Spleen (tissue), 11 donors: ENCODE results near the gene KLHL14. TPM values are rescaled to one million over a fixed set of nuclear protein-coding genes. Genes with fewer than 3 reads are reported as not detected.
"Not testable (repeated sequence)": the region's sequence is repeated elsewhere in the genome, so short reads cannot be mapped to it uniquely, and the experiment has no call there.

Experiments
- DNase-seq: peaks from one replicate; pipeline ENCODE4 v3.0.0-alpha.2; 2020
- H3K27ac ChIP-seq, 8 donors: fragments of 200-600 bp; sonication (generic) in 7 of 8; 1 replicate in 4 of 8; 2 replicates in 4 of 8; pipeline versions ENCODE4 v1.5.0 to v1.8.0; 2016 to 2021; ENCODE audit warnings: inconsistent platforms in 4 of 8, mild to moderate bottlenecking in 4 of 8, moderate library complexity in 1 of 8
- H3K27me3 ChIP-seq, 7 donors: fragments of 200-600 bp; sonication (generic) in 6 of 7; replicated peaks in 1 of 7; 1 replicate in 4 of 7; 2 replicates in 3 of 7; pipeline versions ENCODE4 v1.5.0 to v1.8.0; 2016 to 2021; ENCODE audit warnings: inconsistent platforms in 3 of 7, mild to moderate bottlenecking in 1 of 7
- H3K36me3 ChIP-seq, 6 donors: fragments of 200-600 bp; sonication (generic) in 5 of 6; 1 replicate in 4 of 6; 2 replicates in 2 of 6; pipeline versions ENCODE4 v1.5.0 to v1.8.0; 2016 to 2021; ENCODE audit warnings: inconsistent platforms in 2 of 6
- H3K4me1 ChIP-seq, 6 donors: fragments of 200-600 bp; sonication (generic) in 5 of 6; 1 replicate in 3 of 6; 2 replicates in 3 of 6; pipeline versions ENCODE4 v1.5.0 to v1.8.0; 2016 to 2021; ENCODE audit warnings: inconsistent platforms in 3 of 6
- H3K4me3 ChIP-seq, 8 donors: fragments of 200-600 bp; sonication (generic) in 7 of 8; 1 replicate in 4 of 8; 2 replicates in 4 of 8; pipeline versions ENCODE4 v1.5.0 to v1.8.0; 2016 to 2021; ENCODE audit warnings: inconsistent platforms in 4 of 8, mild to moderate bottlenecking in 4 of 8, moderate library complexity in 2 of 8
- H3K9me3 ChIP-seq, 8 donors: fragments of 200-600 bp; sonication (generic) in 7 of 8; 1 replicate in 4 of 8; 2 replicates in 4 of 8; pipeline versions ENCODE4 v1.5.0 to v1.8.0; 2016 to 2021; ENCODE audit warnings: inconsistent platforms in 4 of 8
- POLR2A ChIP-seq, 3 donors: fragments of 450-650 bp; IDR thresholded peaks; one replicate each; pipeline ENCODE4 v1.5.1; 2017; ENCODE audit warnings: antibody characterized with exemption in 3 of 3, mild to moderate bottlenecking in 1 of 3
- POLR2AphosphoS5 ChIP-seq, 3 donors: sonication (generic); formaldehyde crosslinking; IDR thresholded peaks; one replicate each; pipeline ENCODE4 v1.5.1; 2017; ENCODE audit warnings: antibody characterized with exemption in 3 of 3
- WGBS, 5 donors: extraction: QIAGEN DNeasy Blood & Tissue Kit in 3 of 5; methylation state at CpG; one replicate each; pipeline versions ENCODE4 v1.1.5 to v1.1.7; 2013 to 2018; 5-methylcytosine and 5-hydroxymethylcytosine counted together
- intact Hi-C: fragments of 100-400 bp; cut with DNase I; formaldehyde crosslinking; loops from one replicate; pipeline ENCODE4 v1.15.0; 2023; ENCODE audit warnings: low total_unique reads
- polyA plus RNA-seq, 3 donors: library from polyadenylated mRNA; stranded (reverse); fragments of 200-250 nt; gene quantifications; one replicate each; pipeline ENCODE4 v1.2.1, GENCODE V29; 2013
- total RNA-seq, 7 donors: library from RNA; depleted of rRNA in 3 of 7; stranded (reverse); fragments of >200 nt in 3 of 7; fragmentation: NEBNext Ultra II Directional in 4 of 7; extraction: Animal tissue kit (Norgen Biotek cat#: 25700) in 4 of 7; gene quantifications; one replicate each; pipeline versions ENCODE4 v1.1.0 to v1.2.1, GENCODE V29; 2016 to 2021
- TF ChIP-seq, protein P1 (sequence below), 11 experiments: fragments of 200-600 bp in 7 of 11; fragments of 450-650 bp in 4 of 11; sonication (generic) in 4 of 11; IDR thresholded peaks in 8 of 11; conservative IDR thresholded peaks in 3 of 11; 1 replicate in 7 of 11; 2 replicates in 4 of 11; pipeline versions ENCODE4 v1.4.0 to v1.8.0; 2016 to 2021; ENCODE audit warnings: antibody characterized with exemption in 11 of 11, inconsistent platforms in 4 of 11, mild to moderate bottlenecking in 1 of 11
- donor health status: healthy with polysubstance abuse.
- donor health status: DM: no; HTN: no; CAD: no; lungs with moderate emphysema.
- donor health status: DM: no; HTN: no; CAD: no.
- donor health status: Bipolar disorder and iron deficiency.
- donor health status: healthy.
- donor health status: DM: no; HTN: no; CAD: no.
- donor health status: DM: yes; HTN: yes; CAD: no.

Gene KLHL14
- total and polyA plus RNA-seq, 10 donors, result 9.4 to 41.4 (median 17.5) TPM

DNA sequence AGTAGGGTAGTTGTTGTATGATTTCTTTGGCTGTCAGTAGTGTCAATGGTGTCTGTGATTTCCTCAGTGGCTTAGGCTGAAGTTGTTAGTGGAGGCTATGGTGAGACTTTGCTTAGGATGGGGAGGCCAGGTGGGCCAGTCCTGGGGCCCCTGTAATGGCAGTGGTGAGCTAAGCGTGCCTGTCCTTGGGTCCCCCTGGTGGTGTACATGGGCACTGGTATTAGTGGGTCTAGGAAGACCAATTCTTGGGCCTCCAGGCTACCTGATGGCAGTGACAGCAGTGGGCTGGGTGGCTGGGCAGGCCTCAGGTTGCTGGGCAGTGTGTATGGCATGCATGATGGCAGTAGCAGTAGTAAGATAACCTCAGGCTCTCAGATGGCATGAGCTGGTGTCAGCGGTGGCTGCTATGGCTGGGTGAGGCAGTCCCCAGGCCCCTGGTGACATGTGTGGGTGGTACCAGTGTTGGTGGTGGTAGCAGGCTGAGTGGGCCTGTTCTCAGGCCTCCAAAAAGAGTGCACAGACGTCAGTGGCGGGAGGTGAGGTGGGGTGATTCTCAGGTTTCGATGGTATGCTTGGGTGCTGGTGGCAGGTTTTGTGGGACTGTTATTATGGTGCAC is 103.2 kb downstream of the KLHL14 start:
- DNase-seq, result no peak
- no peaks in the 10 kb centered on the region for H3K4me1 ChIP-seq
- no peaks in the 10 kb centered on the region for H3K9me3 ChIP-seq
- no peak overlapping the region for H3K4me3 ChIP-seq
- H3K27ac ChIP-seq, result no peak overlapping the region
- H3K36me3 ChIP-seq, result peaks cover 0 to 17% (median 10%) of the 10 kb centered on the region in 6 donors
- TF ChIP-seq POLR2AphosphoS5 (IDR thresholded peaks at IDR 0.05) (no peak), POLR2A (IDR thresholded peaks at IDR 0.05) (no peak)
- TF ChIP-seq, protein P1, sequence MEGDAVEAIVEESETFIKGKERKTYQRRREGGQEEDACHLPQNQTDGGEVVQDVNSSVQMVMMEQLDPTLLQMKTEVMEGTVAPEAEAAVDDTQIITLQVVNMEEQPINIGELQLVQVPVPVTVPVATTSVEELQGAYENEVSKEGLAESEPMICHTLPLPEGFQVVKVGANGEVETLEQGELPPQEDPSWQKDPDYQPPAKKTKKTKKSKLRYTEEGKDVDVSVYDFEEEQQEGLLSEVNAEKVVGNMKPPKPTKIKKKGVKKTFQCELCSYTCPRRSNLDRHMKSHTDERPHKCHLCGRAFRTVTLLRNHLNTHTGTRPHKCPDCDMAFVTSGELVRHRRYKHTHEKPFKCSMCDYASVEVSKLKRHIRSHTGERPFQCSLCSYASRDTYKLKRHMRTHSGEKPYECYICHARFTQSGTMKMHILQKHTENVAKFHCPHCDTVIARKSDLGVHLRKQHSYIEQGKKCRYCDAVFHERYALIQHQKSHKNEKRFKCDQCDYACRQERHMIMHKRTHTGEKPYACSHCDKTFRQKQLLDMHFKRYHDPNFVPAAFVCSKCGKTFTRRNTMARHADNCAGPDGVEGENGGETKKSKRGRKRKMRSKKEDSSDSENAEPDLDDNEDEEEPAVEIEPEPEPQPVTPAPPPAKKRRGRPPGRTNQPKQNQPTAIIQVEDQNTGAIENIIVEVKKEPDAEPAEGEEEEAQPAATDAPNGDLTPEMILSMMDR (IDR thresholded peaks at IDR 0.05 in 8 of 11, conservative IDR thresholded peaks at IDR 0.05 in 3 of 11), result no peak
- 71 to 89% (median 77%) methylated on average over 5 of the region's 5 CpGs for WGBS, 5 donors
- no peaks in the 10 kb centered on the region for H3K27me3 ChIP-seq
- intact Hi-C loops, result no loop called here

DNA sequence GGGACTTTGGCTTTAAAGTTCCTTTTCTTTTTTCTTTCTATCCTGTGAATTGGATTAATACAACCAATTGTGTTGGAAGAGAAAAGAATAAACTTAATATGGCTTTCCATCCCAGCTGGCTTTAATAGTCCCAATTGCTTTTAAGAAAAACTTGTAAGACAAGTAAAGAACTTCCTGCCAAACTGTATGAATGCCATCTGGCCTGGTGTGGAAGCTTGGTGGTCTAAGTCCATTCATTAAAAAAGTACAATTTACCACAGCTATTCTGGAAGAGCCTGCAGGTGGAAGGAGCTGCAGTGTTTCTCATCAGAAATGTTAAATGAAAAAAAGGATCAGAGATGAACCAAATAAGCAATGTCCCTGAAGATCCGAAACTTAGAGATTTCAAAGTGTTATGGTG is 103.9 kb downstream of the KLHL14 start:
- TF ChIP-seq, protein P1 (IDR thresholded peaks at IDR 0.05 in 8 of 11, conservative IDR thresholded peaks at IDR 0.05 in 3 of 11), result no peak
- TF ChIP-seq POLR2AphosphoS5 (IDR thresholded peaks at IDR 0.05), result no peak
- no peak for TF ChIP-seq POLR2A (IDR thresholded peaks at IDR 0.05)
- Histone ChIP-seq H3K9me3 (no peaks in the 10 kb centered on the region), H3K4me3 (no peak overlapping the region), H3K36me3 (peaks cover 0 to 11% (median 7%) of the 10 kb centered on the region in 6 donors), H3K4me1 (no peaks in the 10 kb centered on the region), H3K27ac (no peak overlapping the region), H3K27me3 (no peaks in the 10 kb centered on the region)
- 82 to 97% (median 91%) methylated on average over 1 of the region's 1 CpG for WGBS, 5 donors
- intact Hi-C loops, result no loop called here
- no peak for DNase-seq

DNA sequence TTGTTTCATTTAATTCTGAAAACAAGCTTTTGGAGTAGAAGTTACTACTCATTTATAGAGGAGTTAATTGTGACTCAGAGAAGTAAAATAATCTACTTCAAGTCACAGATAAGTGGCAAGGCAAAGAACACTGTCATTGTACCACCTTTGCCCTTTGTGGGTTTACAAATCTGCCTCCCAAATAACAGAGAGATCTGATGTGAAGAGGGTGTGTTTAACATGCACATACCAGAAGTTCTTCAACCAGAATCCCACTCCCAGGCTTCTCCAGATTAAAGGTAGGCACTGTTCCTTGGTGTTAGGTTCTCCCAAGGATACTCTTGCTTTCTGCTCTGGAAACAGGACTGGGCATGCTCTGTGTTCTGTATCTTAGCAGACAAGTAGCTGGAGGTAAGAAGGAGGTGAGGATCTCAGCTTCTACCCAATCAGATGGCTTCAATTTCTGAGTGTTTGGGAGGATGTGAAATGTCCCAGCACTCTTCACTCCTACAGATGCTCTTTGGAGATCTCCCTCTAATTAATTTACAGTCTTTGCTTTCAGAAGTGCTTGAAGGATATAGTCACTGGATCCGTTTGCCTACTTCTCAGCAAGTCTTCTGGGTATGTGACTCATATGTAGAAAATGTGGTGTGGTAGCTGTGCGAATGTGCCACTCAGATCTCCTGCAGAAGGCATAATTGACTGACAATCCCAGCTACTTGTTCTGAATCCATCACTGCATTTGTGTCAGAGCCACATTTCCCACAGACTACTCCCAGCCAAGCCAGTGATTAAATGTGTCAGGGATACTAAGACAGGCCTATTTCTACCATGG is 111.1 kb downstream of the KLHL14 start:
- Histone ChIP-seq H3K36me3 (no peaks in the 10 kb centered on the region), H3K4me3 (no peak overlapping the region), H3K4me1 (no peaks in the 10 kb centered on the region), H3K27ac (no peak overlapping the region), H3K27me3 (no peaks in the 10 kb centered on the region), H3K9me3 (peaks cover 0 to 6% (median 0%) of the 10 kb centered on the region in 8 donors)
- intact Hi-C loops, result no loop called here
- TF ChIP-seq, protein P1 (IDR thresholded peaks at IDR 0.05 in 8 of 11, conservative IDR thresholded peaks at IDR 0.05 in 3 of 11), result no peak
- no peak for TF ChIP-seq POLR2AphosphoS5 (IDR thresholded peaks at IDR 0.05)
- TF ChIP-seq POLR2A (IDR thresholded peaks at IDR 0.05), result no peak
- DNase-seq, result no peak
- WGBS, 5 donors, result 42 to 66% (median 52%) methylated on average over 2 of the region's 2 CpGs

DNA sequence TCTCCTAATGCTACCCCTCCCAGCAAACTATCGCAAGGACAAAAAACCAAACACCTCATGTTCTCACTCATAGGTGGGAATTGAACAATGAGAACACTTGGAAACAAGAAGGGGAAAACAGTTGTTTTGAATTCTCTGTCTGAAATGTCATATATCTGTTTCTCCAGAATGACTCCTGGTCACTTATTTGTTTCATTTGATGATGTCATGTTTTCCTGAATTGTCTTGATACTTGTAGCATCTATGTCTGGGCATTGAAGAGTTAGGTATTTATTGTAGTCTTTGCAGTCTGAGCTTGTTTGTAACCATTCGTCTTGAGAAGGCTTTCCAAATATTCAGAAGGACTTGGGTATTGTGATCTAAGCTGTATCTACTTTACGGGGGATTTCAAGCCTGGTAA is 118.3 kb downstream of the KLHL14 start:
- H3K36me3 ChIP-seq, H3K4me3 ChIP-seq, intact Hi-C loops, DNase-seq, H3K27me3 ChIP-seq, H3K9me3 ChIP-seq, H3K4me1 ChIP-seq, H3K27ac ChIP-seq: not testable (repeated sequence)
- WGBS, 5 donors, result 85 to 94% (median 87%) methylated on average over 3 of the region's 3 CpGs

DNA sequence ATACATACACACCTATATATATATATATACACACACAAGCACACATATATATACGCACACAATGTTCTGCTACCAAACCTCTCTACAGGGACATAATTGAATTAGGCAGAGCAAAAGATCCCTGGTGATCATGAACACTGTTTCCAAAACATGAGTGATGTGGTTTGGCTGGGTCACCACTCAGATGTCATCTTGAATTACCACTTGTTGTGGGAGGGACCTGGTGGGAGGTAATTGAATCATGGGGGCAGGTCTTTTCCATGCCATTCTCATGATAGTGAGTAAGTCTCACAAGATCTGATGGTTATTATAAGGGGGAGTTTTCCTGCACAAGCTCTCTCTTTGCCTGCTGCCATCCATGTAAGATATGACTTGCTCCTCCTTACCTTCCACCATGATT is 135.2 kb downstream of the KLHL14 start:
- H3K4me1 ChIP-seq, intact Hi-C loops, DNase-seq, H3K27me3 ChIP-seq, H3K4me3 ChIP-seq, H3K9me3 ChIP-seq, H3K36me3 ChIP-seq, H3K27ac ChIP-seq: not testable (repeated sequence)
- WGBS, 5 donors, result 91 to 100% (median 94%) methylated on average over 1 of the region's 1 CpG
